A549 treated with Hydrocortisone at 1 μM for 4 hours (cell line): Measurements from ENCODE around the gene TM9SF4. TPM values are rescaled to one million over a fixed set of nuclear protein-coding genes. Genes with fewer than 3 reads are reported as not detected.

Source experiments
- total RNA-seq: library from RNA; stranded (reverse); fragments of 200-300 nt; extraction: Qiagen RNA extraction; gene quantifications from 5 replicates; pipeline ENCODE4 v1.2.3, GENCODE V29; 2022

TM9SF4 gene
- total RNA-seq = 33.5 to 41.8 TPM (median 37.5 TPM) in 5 replicates

GRCh38 chr20:32109392-32110172 is at the start of gene TM9SF4:
TM9SF4 (plus strand) TSS chr20:32109714; CDS start chr20:32109741, 27 bp downstream.

GRCh38 chr20:32207626-32208498 is 98.3 kb downstream of the TM9SF4 start, which contains the start of the genes PLAGL2 and POFUT1:
PLAGL2 (minus strand) TSS chr20:32207743; CDS start chr20:32202178, 5,565 bp downstream.
POFUT1 (plus strand) TSS chr20:32207880; CDS start chr20:32207942, 62 bp downstream.

Other genes starting within 250 kb of the TM9SF4 start
- 0.39 to 1.0 TPM (median 0.83 TPM) in 5 replicates for gene DUSP15, start 239.2 kb upstream of the TM9SF4 start, total RNA-seq
- 0.05 to 0.18 TPM (median 0.08 TPM) in 5 replicates for gene TTLL9, start 239.1 kb upstream of the TM9SF4 start, total RNA-seq
- 28.9 to 32.9 TPM (median 30.7 TPM) in 5 replicates for gene PDRG1, start 157.7 kb upstream of the TM9SF4 start, total RNA-seq
- gene XKR7, start 141.6 kb upstream of the TM9SF4 start, total RNA-seq = 0.01 to 0.02 TPM in 2 of 5 replicates, not detected in the others
- gene CCM2L, start 99.3 kb upstream of the TM9SF4 start, total RNA-seq = 0.28 to 0.68 TPM (median 0.36 TPM) in 5 replicates
- 0.09 to 0.13 TPM (median 0.11 TPM) in 5 replicates for gene HCK, start 57.5 kb upstream of the TM9SF4 start, total RNA-seq
- 15.7 to 18.7 TPM (median 16.0 TPM) in 5 replicates for gene PLAGL2, start 98.0 kb downstream of the TM9SF4 start, total RNA-seq
- gene POFUT1, start 98.2 kb downstream of the TM9SF4 start, total RNA-seq = 39.7 to 49.4 TPM (median 45.1 TPM) in 5 replicates
- 20.9 to 30.3 TPM (median 24.6 TPM) in 5 replicates for gene KIF3B, start 167.9 kb downstream of the TM9SF4 start, total RNA-seq
- gene ASXL1, start 248.6 kb downstream of the TM9SF4 start, total RNA-seq = 30.9 to 33.2 TPM (median 32.4 TPM) in 5 replicates